GM21528 (cell line): ENCODE results near the gene NDOR1.

ENCODE experiments used
- ATAC-seq: cut with Tn5 transposase; IDR thresholded peaks from one replicate; pipeline ENCODE4 v1.9.1; 2021; ENCODE audit warnings: mild to moderate bottlenecking, moderate library complexity; ENCODE audit not compliant: unreplicated experiment, low FRiP score

The NDOR1 gene

GRCh38 chr9:137195525-137196220 is 9.8 kb upstream of the NDOR1 start:
- ATAC-seq = no peak

DNA sequence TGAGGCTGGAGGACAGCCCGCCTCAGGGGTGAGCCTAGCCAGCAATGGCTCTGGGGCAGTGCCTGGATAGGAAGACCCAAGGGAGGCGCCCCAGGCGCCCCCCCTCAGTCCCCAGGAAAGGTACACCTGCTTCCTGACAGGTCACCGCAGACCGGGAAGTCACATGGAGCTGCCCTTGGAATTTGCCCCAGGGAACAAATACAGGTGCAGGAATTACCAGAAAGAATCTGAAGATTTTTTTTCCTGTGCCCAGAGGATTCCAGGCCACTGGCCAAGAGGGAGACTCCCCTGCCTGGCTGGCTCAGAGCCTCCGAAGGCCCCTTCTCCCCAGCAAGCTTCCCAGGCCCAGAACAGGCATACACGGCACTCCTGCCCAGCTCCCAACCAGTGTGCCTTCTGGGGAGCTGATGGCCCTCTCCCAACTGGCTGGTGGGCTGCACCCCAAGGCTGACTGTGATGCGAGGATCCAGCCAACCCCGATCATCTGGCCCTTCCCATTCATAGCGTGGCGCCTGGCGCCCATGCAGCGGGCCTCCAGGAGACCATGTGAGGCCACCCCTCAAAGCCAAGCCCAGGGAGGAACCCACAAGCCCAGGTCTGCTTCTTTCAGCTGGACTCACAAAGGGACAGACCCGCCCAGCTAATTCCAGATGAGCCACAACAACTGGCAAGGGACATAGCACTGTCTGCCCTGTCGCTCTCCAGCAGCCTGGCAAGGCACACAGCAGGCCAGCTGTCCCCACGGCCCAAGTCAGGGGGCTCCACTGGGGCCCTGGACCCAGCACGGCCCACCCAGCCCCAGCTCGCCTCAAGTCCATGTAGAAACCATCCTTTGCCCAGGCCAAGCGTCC is 7.2 kb upstream of the NDOR1 start:
- ATAC-seq = no peak

DNA sequence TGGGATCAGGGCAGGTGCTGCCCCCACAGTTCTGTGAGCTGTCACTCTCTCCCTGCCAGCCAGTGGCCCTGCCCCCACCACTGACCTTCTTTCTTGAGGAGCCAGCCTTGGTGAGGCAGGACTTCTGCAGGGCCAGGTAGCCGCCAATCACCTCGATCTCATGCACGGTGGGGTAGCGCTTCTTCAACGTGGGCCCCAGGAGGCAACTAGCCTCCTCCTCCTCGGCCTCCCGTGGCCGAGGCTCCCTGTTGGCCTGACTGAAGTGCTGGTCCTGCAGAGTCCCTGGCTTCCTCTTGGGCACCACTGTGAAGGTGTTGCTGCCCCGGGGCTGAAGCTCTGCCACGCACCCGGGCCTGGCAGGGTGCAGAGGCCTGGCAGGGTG is 6.6 kb upstream of the NDOR1 start:
- ATAC-seq = no peak

DNA sequence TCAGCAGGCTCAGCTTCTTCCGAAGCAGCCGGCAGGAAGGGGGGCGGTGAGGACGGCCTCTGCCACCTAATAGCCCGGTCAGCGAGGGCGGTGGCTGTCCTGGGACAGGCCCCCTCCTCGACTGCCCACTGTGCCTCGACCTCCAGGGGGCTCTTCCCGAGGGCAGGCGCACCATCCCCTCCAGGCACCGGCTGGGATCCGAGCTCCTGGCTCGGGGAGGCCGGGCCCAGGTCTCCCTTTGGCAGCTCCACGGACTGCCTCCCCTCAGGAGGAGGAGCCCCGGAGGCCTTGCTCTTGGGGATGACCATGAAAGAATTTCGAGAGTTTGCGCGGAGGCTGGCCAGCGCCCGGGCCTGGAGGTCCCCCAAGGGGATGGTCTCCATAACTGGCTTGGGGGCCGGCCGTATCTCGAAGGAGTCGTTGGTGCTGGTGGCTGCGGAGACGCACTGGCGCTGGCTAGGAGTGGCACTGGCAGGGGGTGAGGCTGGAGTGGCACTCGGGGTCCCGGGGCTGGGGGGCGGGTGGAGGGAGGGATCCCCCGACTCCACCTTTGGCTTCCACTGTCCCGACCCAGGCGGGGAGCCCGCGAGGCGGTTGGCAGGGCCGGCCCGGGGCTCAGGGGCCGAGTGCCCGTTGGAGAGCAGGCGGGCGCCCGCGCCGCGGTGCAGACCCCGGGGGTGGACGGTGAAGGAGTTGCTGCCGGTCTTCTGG is 5.9 kb upstream of the NDOR1 start:
- no peak for ATAC-seq

- ATAC-seq = peak; percentile 77
These were observed 4.9 kb upstream of the NDOR1 start, which contains the start of gene TPRN for GRCh38 chr9:137200311-137201204. TSS of gene TPRN (minus strand) at chr9:137200741. CDS start at chr9:137200711, 30 bp downstream.

DNA sequence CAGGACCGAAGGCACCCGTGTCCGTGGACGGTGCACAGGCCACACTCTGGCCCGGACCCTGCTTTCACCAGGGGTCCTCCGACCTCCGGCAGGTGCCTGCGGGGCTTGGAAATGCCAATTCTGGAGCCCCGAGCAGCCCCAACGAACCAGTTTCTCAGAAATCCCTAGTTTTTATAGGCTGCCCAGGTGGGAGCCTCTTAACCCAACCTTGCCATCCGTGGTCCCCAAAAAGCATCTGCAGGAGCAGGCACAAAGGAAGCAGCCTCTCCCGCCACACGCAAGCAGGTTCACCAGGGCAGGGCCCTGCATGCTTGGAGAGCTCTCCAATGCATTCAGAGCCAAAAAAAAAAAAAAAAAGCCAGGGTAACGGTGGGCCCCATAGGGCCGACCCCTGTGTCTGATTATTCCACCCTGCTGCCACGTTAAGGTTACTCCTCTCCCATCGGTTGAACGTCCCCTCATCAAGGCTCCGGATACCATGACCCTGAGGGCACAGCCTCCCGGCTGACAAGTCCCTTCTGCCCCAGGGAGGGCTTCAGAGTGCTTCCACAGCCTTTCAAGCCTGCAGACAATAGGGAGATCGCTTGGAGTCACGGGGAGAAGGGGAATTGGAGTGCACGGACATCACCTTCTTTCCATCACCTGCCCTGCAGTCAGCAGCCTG is 4.2 kb upstream of the NDOR1 start:
- no peak for ATAC-seq

DNA sequence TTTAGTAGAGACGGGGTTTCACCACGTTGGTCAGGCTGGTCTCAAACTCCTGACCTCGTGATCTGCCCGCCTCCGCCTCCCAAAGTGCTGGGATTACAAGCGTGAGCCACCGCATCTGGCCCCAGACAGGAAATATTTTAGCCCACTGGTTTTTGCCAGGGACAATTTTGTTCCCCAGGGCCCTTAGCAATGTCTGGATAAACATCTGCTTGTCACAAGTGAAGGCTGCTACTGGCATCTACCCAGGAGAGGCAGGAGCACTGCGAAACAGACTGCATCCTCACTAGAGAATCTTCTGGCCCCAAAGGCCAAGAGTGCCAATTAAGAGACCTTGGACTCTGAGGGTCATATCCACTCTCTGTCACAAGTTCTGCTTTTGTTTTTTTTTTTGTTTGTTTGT is 2.5 kb upstream of the NDOR1 start:
- ATAC-seq = no peak

GRCh38 chr9:137204731-137205125 is 772 bp upstream of the NDOR1 start:
- no peak for ATAC-seq

DNA sequence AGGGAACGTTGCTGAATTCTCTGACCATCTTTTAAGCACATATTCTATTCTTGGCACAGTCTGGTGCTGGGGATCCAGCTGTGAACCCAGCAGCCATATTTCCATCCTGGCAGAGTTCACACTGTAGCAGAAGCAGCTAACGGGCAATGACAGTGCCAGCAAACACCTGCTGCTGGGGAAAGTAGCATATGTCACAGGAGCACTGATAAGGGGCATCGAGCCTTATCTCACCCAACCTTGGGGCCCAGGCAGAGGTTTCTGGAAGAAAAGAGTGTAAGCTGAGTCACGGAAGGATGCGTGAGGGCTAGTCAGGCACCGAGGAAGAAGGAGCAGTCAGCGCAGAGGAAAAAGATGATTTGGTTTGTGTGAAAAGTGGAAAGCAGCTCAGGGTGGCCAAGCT is 1.1 kb downstream of the NDOR1 start:
- no peak for ATAC-seq

GRCh38 chr9:137211532-137211931 is 6.0 kb downstream of the NDOR1 start:
- ATAC-seq = no peak

- ATAC-seq = no peak
These were observed 7.0 kb downstream of the NDOR1 start for GRCh38 chr9:137212520-137212919.

GRCh38 chr9:137213160-137214060 is 7.9 kb downstream of the NDOR1 start:
- ATAC-seq = no peak

DNA sequence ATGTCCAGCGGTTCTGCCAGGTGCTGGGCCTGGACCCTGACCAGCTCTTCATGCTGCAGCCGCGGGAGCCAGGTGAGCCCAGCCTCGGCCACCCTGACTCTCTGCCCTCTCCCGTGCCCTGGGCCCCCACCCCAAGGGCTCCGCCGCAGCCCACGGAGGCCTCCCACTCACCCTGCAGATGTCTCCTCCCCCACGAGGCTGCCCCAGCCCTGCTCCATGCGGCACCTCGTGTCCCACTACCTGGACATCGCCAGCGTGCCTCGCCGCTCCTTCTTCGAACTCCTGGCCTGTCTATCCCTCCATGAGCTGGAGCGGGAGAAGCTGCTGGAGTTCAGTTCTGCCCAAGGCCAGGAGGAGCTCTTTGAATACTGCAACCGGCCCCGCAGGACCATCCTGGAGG is 9.1 kb downstream of the NDOR1 start:
- no peak for ATAC-seq

DNA sequence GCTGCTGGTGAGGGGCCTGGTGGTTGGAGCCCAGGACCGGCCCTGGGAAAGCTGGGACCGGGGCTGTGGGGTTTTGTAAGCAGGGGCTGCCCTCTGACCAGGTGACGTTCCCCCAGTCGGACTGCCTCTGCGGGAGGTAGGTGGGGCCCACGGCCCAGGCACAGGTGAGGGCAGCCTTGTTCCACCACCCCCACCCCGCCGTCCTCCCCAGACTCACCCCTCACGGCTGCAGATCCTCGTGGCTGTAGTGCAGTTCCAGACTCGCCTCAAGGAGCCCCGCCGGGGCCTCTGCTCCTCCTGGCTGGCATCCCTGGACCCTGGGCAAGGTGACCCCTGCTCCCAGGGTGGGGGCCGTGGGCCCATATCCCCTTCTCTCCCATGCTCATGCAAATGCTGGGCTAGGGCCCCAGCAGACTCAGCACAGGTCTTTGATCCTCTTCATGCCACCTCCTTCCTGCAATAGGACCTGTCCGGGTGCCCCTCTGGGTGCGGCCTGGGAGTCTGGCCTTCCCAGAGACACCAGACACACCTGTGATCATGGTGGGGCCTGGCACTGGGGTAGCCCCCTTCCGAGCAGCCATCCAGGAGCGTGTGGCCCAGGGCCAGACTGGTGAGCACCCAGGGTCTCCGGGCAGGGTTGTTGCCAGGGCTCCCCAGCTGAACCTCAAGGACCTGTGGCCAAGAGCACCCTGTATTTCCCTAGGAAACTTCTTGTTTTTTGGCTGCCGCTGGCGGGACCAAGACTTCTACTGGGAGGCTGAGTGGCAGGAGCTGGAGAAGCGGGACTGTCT is 9.9 kb downstream of the NDOR1 start:
- no peak for ATAC-seq

- no peak for ATAC-seq
These were observed 10.9 kb downstream of the NDOR1 start for GRCh38 chr9:137216188-137216965.

DNA sequence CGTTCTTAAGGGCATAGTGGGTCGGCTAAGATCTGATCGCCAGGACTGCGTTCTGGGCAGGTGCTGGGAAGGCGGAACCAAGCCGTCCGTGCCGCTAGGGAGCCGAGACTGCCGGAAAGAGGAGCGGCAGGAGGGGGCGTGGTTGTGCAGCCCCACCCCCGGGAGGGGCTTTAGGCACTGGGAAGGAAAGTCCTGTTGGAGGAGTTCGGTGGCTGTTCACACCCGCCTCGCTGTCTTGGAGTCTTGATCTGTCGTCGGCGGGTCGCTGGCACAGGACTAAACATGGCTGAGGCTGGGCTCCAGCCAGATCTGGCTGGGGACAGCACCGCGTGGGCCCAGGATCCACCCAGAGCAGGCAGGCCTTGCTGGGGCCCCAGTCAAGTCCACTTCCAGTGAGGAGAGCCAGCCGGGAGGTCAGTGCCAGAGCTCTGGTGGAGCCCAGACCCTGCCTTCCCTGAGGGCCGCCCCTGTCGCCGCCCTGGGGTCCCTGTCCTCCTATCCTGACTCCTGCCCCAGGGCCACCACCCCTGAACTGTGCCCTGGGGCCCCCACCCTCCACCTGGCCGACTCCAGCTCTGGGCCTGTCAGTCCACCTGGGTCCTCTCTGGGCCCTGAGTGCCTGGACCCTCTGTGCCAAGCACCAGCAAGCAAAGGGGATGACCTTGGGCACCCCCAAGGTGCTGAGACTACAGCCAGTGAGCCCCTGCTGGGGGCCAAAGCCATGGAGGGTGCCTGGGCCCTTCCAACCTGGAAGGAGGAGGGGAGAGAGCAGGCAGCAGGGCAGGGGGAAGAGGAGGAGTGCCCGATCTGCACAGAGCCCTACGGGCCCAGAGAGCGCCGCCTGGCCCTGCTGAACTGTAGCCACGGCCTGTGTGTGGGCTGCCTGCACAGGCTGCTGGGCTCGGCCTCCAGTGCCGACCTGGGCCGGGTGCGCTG is 12.0 kb downstream of the NDOR1 start:
- ATAC-seq = no peak
